GM18498 (cell line): ENCODE data around the gene AKAP13.

Experiments
- ATAC-seq: cut with Tn5 transposase; IDR thresholded peaks from one replicate; pipeline ENCODE4 v1.9.1; 2021; ENCODE audit warnings: mild to moderate bottlenecking, moderate library complexity; ENCODE audit not compliant: unreplicated experiment

AKAP13 gene

DNA sequence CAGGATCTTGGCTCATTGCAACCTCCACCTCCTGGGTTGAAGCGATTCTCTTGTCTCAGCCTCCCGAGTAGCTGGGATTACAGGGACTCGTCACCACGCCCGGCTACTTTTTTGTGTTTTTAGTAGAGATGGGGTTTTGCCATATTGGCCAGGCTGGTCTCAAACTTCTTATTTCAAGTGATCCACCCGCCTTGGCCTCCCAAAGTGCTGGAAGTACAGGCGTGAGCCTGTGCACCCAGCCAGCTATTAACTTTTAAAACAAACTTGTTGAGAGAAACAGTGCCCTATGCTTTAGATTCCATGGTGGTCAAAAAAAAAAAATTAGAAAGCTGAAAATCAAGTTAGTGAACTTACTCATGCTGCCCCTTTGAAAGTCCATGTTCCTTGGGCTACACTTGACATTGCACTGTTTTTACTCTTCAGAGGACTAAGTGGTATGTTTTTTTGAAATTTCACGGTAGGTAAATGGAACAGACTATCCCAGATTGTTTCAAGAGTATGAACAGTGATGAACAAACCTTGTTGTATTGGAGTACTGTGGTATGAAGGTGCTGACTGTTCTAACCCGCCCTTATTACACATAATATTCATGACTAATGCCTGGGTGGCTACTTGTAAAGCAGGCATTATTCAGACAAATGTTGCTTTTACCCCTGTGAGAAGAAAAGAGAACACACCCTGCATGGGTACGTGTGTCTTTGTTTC, 207.5 kb downstream of the AKAP13 start:
- ATAC-seq, result no peak

DNA sequence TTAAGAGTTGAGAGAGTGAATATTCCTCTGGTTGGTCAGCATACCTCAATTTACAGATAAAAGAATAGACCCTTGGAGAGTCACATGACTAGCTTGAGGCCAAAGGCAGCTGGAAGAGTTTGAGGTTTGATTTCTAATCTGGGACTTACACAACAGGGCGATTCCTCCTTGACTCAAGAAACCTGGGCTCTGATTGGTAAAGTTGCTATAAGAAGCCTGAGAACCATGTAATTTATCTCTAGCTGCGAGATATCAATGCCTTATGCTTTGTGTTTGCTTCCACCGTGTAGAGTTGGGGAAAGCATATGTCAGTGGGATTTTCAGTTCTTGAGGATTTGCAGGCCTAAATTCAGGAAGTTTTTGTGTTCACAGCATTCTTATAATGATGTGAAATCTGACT, 208.3 kb downstream of the AKAP13 start:
- ATAC-seq, result no peak

DNA sequence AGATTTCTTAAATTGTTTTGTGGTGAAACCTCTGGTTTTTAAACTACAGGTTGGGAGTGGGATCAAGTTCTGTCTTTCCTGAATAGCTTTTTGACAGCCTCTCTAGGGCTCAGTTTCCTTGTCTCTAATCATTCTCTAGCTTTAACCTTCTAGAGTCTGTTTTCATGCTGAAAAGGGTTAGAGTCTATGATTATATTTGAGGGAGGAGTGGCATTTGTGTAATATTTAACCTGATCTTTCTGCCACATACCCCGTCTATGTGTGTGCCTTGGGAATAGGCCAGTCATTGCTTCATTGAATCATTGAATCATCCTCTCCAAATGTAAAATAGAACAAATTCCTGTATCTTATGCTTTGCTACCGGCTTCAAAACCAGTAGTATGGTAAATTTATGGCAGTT, 209.4 kb downstream of the AKAP13 start:
- no peak for ATAC-seq

DNA sequence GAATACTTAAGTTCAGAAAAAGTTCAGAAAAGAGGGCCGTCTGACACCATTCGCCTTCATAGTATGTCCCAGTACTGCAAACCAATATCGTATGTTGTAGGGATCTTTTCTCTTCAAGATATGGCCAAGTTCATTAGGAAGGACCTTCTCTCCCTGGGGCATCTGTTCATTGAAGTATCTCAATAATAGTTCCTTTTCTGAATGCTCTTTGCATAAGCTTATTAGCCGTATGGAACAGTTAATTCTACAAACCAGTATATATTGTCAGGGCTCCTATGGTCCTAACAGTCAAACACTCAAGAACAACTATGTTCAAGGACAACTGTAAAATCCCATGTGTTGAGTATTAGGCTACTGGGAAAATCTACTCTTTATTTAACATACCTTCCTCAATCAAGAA, 211.2 kb downstream of the AKAP13 start:
- ATAC-seq, result no peak

DNA sequence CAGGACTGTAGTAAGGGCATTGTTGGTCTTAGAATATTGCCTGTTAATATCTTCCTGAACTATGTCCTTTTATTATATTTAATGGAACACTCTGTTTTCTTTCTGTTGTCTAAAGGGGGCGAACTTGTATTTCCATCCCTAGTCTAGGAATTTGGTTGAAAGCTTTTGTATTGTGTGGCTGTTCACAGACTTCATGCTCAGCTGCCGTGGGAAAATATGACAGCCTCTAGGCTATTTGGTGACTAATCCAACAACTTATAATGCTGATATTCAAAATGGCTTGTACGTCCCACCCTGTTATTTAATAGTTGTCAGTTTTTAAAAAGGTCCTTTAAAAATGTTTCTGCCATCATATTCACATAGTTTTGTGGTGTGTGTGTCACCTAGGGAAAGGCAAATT, 211.7 kb downstream of the AKAP13 start:
- no peak for ATAC-seq

DNA sequence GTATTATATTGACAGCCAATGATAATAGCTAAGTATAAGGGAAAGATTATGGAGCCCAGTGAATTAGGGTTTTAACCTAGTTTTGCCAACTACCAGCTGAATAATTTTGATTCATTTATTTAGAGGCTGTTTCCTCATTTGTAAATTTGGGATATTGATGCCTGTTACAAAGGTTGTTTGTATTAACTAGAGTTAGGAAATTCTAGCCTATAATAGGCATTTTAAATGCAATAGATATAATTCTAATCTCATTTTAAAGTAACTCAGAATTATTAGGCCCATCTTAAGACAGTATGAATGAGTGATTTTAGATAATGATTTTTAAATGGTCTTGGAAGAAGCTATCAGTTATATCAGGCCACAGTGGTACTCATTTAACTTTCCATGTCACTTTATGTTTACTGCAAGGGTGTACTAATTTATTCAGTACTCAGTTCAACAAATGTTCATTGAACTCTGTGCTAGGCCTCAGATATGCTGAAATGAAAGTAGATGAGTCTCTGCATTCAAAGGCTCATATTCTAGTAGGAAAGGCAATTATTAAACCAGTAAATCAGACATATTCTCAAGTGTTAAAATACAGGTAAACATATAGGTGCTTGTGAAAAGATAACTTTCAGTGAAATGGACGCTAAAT, 213.5 kb downstream of the AKAP13 start:
- no peak for ATAC-seq

DNA sequence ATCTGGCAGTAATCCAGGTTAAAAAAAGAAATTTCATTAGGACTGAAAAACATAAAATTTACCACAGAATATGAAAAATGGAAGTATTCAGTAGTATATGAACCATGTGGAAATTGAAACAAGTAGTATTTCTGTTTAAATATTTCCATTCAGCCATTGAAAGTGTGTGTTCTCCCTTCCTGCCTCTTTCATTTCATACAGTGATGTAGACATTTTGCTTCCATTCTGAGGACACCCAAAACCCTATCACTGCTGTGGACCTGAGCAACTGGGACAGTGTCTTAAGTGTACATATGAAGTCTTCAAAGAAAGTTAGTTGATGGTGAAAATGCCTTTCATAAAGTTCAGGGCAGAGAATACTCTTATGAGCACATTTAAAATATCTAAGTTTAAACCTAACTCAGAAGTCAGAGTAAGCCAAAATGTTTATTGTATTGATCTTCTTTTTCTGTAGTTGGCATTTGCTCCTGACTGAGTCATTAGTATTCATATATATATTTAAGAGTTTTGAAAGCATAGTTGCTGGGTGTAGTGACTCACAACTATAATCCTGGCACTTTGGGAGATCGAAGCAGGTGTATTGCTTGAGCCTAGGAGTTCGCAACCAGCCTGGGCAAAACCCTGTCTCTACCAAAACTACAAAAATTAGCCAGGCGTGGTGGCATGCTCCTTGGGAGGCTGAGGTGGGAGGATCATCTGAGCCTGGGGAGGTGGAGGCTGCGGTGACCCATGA, 215.6 kb downstream of the AKAP13 start:
- no peak for ATAC-seq

DNA sequence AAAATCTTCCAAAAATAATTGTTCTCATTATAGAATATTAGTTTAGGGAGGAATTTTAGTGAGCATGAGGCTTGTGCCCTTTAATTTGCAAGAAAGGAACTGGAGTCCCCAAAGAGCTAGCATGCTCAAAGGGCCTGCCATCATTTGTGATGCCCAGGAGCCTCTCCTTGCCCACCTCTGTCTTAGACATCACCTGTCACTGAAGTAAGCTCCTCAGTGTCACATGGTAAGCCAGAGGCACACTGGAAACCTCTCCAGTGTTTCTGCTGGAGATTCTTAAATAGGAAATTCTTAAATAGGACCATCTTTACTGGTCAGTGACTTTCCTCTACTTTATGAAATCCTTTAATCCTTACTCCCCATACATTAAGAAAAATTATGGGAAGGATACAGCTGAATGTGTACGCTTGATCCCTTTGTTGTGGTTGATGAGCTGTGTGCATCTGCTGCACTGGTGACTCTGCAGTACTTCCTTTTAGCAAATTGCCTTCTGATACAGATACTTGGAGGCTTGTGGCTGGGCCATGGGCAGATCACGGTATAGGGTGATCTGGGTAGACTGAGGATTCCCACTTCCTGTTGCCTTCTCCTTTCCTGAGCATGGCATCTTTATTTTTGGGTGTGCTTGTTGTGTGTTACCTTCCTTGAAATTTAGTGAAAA, 216.9 kb downstream of the AKAP13 start:
- ATAC-seq, result no peak

DNA sequence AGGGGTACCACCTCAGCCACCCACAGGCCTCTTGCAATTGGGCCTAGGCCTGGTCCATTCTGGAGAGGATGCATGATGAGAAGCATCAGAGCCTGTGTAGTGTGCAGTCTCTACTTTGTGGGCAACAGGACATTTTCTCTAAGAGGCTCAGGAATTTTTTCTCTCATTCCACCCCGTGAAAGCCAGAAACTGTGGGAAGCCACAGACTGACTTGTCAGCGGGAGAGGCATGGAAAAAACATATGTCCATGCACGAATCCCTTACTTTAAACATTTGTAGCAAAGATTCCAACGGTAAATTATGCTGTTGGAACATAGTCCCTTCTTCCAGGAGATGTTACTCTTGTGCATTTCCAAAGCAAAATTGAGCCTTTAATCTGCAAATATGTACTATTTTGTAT, 217.8 kb downstream of the AKAP13 start:
- no peak for ATAC-seq

DNA sequence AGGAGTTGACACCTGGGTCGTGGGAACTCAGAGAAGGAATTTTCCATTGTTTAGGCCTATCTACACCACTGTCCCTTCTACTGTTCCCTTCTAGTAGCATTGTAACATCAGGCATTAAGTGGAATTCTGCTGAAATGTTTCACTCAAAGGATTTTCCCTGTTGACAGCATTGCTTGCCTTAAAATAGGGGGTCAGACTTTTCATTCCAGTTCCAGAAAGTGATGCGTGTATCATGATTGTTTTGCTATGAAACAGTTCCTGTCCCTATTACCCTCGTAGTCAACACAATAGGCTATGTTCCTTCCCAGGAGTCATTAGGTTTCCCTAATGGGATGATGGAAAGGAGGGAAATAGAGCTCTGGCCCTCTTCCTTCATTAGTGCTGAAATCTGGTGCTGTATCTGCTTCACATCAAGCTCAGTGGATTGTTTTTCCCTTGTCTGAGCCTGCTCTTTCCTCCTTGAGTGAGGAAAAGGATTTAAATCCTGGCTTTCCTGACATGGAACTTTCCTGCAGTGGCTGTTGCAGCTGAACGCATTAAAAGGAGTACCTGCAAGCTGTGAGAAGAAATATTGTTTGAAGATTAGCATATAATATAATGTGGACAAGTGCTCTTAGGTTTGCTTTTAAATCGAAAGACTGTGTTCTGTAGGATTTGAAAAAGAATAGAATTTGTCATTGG, 218.5 kb downstream of the AKAP13 start:
- ATAC-seq, result no peak

DNA sequence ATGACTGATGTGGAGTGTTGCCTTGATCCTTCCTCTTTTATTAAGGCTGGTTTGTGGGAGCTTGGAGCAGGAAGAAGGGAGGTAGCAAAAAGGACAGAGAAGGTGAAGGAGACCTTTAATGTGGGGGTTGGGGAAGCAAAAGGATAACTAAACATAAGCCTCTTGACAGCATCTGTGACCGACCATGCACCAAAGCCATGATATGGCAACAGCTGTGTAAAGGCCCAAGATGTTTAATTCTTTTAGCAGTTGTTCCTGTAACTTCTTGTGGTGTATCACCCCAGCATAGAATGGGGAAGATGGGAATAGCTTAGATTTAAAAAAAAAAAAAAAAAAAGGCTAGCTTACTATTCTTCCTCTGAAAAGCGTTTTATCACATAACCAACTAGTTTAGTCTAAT, 219.6 kb downstream of the AKAP13 start:
- ATAC-seq, result no peak

DNA sequence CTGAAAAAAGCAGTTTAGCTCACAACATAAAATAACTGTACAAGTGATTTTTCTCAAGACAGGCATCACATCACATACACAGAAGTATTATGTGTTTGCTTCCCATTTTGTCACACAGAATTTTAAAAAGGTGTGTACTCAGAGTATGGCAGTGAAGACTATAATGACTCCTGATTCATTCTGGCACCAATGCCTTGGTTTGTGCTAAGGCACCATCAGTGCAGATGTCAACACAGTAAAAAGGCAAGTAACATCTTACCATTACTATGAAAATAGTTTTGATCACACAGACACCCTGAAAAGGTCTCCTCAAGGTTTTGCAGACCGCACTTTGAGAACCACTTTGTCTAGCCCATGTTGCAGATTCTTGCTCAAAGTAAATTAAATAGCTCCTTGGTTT, 222.8 kb downstream of the AKAP13 start:
- no peak for ATAC-seq

DNA sequence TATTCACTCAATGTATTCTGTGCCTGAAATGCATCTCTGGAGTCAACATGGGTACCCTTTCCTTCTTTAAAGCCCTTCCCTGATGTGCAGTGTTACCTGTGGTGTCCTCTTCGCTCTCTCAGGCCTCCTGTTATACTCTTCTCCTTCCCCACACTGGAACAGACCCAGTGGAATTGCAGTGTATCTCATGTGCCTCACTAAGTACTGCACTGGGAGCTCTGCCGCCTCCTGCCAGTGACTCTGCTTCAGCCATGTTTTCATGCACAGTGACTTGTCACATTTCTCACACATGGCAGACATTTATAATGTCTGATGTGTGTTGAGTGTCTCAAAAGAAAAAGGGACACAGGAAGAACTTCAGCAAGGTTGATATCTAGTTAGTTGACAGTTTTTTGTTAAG, 223.3 kb downstream of the AKAP13 start:
- ATAC-seq, result no peak

DNA sequence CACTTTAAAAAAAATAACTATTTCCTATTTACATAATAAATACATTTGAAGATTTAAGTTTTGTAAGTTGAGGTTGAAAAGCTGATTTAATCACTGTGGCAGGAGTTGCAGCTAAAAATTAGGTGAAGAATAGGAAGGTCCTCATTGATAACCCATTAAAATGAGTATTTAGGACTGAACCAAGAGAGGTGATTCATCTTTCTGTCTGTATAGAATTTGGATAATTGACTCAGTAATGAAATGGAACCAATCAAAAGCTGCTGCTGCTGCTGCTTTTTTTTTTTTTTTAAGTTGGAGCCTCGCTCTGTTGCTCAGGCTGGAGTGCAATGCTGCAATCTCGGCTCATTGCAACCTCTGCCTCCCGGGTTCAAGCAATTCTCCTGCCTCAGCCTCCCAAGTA, 223.8 kb downstream of the AKAP13 start:
- ATAC-seq, result no peak

DNA sequence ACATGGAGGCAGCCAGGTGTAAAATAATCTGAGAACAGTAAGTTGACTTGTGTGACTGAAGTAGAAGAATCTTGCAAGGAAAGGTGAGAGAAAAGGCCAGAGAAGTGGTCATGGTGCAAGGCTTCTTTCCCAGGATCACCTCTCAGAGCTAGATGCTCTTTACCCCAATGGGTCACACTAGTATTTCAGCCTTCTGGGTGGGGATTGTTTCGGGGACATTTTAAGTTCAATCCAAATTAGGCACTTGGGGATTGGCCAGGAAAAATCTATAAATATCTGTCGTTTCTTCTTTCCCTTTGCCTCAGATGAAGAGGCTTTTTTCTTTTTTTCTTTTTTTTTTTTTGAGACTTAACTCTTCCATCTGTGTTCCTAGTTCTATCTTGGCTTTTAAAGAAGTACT, 226.3 kb downstream of the AKAP13 start:
- ATAC-seq, result no peak

DNA sequence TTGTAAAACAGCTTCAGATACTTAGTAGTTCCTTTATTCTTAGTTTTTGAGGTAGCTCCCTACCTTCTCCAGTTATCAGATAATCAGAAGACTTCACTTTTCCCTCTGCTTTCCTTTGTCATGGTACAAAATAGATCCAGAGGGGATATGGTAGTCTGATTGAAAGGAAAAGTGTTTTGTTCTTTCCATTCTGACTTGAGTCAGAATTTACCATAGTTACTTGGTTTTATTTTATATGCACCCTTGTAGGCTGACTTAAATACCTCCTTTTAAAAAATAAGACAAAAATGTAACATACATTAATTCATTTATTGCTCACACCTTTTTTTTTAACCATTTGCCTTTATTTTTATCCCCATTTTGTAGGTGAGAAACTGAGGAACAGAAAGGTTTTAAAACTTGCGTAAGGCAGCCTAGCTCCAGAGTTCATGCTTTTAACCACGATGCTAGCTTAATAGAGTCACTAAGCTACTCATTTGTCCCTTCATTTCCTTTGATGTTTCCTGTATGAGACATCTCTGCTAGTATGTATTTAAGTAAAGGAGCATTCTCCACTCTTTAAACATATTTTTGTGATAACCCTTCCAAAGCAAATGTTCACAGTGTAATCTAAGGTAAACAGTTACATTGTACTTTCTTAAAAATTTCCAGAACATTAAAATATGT, 226.9 kb downstream of the AKAP13 start:
- ATAC-seq, result no peak

DNA sequence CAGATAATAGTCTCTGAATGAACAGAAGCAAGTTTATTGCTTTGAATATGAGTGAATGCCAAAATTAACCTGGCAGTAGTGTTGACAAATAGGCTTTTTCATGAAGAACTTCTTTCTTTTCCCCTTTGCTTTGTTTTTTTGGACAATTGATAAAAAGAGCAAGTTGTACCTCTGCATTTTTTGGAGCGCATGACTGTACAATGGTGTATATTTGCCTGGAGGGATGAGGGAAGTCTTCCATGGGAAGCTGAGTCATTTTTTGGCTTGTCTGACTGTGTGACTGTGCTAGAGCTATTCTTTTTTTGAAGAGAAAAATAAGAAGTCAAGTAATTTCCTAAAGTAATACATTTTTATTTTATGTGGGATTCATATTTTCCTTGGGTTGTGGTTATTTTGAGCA, 227.4 kb downstream of the AKAP13 start:
- ATAC-seq, result no peak

DNA sequence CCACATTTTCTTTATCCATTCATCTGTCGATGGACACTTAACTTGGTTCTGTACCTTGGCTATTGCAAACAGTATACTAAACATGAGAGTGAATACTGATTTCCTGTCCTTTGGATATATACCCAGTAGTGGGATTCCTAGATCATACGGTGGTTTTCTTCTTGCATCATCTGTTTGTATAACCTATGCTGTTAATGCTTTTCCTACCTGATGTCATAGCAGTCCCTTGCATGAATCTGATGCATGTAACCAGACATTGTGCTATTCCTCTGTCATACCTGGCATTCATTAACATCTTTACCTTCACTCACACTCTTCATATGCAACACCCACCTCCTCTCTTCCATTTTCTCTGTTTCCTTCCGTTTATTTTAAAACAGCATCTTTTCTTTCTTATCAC, 229.1 kb downstream of the AKAP13 start:
- no peak for ATAC-seq

DNA sequence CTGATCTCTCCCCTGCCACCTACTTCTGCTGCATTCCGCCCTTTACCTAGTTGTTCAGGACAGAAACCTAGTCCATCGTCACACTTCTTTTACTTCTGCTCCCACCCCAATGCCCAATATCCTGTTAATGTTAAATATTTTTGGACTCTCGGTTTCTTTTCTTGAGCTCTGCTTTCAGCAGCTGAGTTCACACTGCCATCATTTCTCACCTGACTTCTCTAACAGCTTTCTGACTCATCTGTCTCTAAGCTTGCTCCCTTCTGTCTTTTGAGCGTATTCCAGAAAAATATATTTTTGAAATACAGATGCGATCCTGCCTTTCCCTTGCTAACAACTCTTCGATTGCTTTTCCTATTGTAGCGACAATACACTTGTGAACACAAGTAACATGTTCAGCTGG, 231.0 kb downstream of the AKAP13 start:
- ATAC-seq, result no peak

DNA sequence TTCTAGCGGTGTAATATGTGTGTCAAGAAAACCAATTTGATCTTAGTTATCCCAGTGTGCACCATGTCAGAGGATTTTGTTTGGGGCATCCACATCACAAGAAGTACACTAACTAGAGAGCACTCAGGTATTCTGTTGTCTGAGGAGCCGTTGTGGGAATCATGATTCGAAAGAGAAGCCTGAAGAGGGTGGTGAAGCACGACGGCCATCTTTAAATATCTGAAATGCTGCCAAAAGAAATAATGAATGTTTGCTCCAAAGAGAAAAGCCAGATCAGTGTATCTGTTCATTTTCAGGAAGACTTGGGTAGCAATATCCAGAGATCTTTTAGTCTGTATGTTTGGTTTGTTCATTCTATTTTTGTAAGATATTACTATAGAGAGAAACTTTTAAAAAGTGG, 233.7 kb downstream of the AKAP13 start:
- no peak for ATAC-seq

DNA sequence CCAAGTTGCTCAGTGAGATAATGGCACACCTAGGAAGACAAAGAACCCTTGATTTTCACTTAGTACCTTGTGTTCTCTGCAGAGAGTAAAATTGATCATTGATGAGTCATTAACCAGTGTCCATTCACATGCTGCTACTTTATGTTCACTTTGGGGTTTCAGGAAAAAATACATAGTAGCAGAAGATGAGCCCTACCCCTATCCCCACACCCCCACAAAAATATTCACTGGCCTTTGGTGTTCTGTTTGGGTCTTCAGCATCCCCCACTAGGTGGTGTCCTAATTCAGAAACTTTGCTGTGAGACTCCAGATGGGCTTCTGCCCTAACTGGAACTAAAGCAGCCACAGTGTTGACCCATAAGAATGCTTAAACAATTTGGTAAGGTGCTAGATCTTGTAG, 235.5 kb downstream of the AKAP13 start:
- ATAC-seq, result peak; percentile 63
